ENCODE results near the gene AZIN2.
"Not testable (repeated sequence)": the region's sequence is repeated elsewhere in the genome, so short reads cannot be mapped to it uniquely, and the experiment has no call there.

DNA sequence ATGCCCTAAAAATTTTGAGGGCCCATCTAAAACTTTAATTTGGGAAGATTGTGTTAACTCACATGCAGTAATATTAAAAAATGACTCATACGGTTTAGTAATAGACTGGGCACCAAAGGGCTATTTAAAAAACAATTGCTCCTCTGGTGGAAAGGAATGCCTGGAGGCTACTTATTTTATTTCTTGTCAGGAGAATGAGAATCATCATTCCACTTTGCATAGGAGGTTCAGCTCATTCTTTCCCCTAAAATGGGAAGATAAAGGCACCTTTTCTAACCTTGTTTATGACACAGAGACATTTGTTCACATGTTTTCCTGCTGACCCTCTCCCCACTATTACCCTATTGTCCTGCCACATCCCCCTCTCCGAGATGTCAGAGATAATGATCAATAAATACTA, 12.8 kb upstream of the AZIN2 start:
- TF ChIP-seq, protein P1, sequence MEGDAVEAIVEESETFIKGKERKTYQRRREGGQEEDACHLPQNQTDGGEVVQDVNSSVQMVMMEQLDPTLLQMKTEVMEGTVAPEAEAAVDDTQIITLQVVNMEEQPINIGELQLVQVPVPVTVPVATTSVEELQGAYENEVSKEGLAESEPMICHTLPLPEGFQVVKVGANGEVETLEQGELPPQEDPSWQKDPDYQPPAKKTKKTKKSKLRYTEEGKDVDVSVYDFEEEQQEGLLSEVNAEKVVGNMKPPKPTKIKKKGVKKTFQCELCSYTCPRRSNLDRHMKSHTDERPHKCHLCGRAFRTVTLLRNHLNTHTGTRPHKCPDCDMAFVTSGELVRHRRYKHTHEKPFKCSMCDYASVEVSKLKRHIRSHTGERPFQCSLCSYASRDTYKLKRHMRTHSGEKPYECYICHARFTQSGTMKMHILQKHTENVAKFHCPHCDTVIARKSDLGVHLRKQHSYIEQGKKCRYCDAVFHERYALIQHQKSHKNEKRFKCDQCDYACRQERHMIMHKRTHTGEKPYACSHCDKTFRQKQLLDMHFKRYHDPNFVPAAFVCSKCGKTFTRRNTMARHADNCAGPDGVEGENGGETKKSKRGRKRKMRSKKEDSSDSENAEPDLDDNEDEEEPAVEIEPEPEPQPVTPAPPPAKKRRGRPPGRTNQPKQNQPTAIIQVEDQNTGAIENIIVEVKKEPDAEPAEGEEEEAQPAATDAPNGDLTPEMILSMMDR (IDR thresholded peaks at IDR 0.05 in 2 of 3, conservative IDR thresholded peaks at IDR 0.05 in 1 of 3; ENCODE audit: control insufficient read depth in 2 of 3, extremely low read depth in 1 of 3, insufficient read depth in 1 of 3, low read depth in 3 of 3, low read length in 3 of 3): not testable (repeated sequence)
- TF ChIP-seq CREM (IDR thresholded peaks at IDR 0.05; ENCODE audit: low read depth); JUND (IDR thresholded peaks at IDR 0.05; ENCODE audit: low read depth, low read length); POLR2A (IDR thresholded peaks at IDR 0.05; ENCODE audit: low read depth, low read length); YY1 (IDR thresholded peaks at IDR 0.05; ENCODE audit: low read depth, low read length); ATF2 (IDR thresholded peaks at IDR 0.05; ENCODE audit: low read length); MAX (IDR thresholded peaks at IDR 0.05; ENCODE audit: low read depth, low read length); RCOR1 (conservative IDR thresholded peaks at IDR 0.05; ENCODE audit: low read depth, low read length); TAF1 (IDR thresholded peaks at IDR 0.05; ENCODE audit: borderline replicate concordance, low read depth, low read length); NFYB (IDR thresholded peaks at IDR 0.05; ENCODE audit: insufficient read depth, low read depth, low read length); RAD21 (IDR thresholded peaks at IDR 0.05; ENCODE audit: insufficient read depth, low read depth, low read length): not testable (repeated sequence)
- TF ChIP-seq, protein P2, sequence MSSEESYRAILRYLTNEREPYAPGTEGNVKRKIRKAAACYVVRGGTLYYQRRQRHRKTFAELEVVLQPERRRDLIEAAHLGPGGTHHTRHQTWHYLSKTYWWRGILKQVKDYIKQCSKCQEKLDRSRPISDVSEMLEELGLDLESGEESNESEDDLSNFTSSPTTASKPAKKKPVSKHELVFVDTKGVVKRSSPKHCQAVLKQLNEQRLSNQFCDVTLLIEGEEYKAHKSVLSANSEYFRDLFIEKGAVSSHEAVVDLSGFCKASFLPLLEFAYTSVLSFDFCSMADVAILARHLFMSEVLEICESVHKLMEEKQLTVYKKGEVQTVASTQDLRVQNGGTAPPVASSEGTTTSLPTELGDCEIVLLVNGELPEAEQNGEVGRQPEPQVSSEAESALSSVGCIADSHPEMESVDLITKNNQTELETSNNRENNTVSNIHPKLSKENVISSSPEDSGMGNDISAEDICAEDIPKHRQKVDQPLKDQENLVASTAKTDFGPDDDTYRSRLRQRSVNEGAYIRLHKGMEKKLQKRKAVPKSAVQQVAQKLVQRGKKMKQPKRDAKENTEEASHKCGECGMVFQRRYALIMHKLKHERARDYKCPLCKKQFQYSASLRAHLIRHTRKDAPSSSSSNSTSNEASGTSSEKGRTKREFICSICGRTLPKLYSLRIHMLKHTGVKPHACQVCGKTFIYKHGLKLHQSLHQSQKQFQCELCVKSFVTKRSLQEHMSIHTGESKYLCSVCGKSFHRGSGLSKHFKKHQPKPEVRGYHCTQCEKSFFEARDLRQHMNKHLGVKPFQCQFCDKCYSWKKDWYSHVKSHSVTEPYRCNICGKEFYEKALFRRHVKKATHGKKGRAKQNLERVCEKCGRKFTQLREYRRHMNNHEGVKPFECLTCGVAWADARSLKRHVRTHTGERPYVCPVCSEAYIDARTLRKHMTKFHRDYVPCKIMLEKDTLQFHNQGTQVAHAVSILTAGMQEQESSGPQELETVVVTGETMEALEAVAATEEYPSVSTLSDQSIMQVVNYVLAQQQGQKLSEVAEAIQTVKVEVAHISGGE (CRISPR knock-in tag; IDR thresholded peaks at IDR 0.05): not testable (repeated sequence)
